ENCODE measurements around the gene ME1.

The ME1 gene

DNA sequence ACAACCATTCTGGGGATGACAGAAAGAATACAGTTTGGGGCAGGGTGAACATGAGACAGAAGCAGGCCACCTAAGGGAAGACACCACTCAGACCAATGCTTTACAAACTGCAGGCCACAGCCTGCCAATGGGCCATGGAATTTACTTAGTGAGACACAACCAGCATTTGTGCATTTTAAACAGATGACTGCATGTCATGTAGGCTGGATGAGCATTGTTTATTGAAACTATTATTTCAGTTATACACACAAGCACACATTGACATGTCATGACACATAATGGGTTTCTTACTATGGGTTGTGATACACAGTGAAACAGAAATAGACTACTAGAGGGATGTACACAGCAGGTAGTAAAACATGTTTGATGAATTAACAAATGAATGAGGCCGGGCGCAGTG lies 245.8 kb downstream of the ME1 start:
- DNase-seq, result no peak

DNA sequence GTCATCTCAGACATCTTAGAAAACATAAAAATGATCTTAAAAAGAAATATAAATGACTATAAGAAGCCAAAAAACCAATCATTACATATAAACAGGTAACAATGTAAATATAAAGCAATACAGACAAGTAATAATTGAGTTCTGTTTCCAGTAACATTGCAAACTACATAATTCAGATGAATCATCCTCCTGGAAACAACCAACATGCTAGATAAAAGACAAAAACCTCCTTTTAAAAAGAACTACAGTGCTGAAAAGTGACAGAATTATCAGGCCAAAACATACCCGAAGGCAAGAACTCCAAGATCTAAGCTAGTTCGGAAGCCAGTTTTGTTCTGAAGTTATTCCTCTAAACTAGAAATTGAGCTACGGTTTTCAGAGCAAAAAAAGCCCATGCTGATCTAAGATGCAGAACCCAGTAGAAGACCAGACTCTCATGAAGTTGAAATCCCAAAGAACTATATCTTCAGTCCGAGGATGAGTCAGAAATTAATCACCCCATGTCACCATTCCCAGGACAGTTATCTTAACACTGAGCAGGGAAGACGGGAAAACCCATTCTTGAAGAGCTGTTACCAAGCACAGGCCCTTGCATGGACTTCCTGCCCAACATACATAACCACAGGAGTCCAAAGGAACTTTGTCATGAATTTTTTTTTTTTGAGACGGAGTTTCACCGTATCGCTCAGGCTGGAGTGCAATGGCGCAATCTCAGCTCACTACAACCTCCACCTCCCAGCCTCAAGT lies 247.6 kb downstream of the ME1 start:
- no peak for DNase-seq

DNA sequence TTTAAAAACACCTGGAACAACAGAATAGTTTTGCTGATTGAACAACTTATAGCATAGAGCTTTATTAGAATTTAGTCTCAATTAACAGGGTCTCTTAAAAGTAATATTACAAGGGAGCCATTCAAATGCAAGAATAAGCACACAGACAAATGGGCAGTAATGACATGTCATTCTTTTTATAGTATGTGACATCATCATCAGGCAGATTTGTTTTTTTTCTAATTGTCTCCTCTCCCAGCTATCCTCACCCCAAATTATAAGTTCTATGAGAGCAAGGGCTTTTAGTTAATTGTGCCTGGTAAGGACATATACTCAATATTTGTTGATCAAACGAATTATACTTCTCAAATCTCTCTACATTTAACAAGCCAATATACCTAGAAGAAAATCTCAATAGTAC lies 248.7 kb downstream of the ME1 start:
- DNase-seq, result no peak

GRCh38 chr6:83180426-83180950 lies 250.4 kb downstream of the ME1 start:
- DNase-seq, result no peak

GRCh38 chr6:83176246-83176645 lies 254.6 kb downstream of the ME1 start:
- DNase-seq, result no peak

- no peak for DNase-seq
Observed at GRCh38 chr6:83169511-83169910, 261.3 kb downstream of the ME1 start.

GRCh38 chr6:83169106-83169505 lies 261.7 kb downstream of the ME1 start:
- DNase-seq, result no peak

- DNase-seq, result no peak
Observed at GRCh38 chr6:83168556-83168955, 262.3 kb downstream of the ME1 start.

DNA sequence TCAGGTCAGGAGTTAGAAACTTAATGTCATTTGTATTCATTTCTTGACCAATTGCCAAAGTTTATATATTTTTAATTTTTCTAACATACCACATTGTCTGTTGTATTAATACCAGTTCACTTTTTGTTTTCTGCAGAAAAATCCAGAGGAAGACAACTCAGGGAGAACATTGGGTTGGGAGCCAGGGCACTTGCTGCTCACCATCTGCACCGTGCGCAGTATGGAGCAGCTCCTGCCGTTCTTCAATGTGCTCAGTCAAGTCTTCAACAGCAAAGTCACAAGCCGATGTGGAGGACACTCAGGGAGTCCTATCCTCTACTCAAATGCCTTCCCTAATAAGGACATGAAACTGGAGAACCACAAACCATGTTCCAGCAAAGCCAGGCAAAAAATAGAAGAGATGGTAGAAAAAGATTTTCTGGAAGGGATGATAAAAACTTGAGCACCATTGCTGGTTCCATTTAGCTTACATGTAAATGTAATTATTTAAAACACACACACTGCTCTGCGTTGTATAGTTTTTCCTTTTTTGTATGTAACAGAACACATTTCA lies 263.0 kb downstream of the ME1 start:
- DNase-seq, result no peak
